ENCODE data around the gene WRAP73. TPM values are rescaled to one million over a fixed set of nuclear protein-coding genes. Genes with fewer than 3 reads are reported as not detected.

Gene WRAP73
- total and polyA plus RNA-seq, 12 donors, result 7.5 to 16.5 (median 10.3) TPM

DNA sequence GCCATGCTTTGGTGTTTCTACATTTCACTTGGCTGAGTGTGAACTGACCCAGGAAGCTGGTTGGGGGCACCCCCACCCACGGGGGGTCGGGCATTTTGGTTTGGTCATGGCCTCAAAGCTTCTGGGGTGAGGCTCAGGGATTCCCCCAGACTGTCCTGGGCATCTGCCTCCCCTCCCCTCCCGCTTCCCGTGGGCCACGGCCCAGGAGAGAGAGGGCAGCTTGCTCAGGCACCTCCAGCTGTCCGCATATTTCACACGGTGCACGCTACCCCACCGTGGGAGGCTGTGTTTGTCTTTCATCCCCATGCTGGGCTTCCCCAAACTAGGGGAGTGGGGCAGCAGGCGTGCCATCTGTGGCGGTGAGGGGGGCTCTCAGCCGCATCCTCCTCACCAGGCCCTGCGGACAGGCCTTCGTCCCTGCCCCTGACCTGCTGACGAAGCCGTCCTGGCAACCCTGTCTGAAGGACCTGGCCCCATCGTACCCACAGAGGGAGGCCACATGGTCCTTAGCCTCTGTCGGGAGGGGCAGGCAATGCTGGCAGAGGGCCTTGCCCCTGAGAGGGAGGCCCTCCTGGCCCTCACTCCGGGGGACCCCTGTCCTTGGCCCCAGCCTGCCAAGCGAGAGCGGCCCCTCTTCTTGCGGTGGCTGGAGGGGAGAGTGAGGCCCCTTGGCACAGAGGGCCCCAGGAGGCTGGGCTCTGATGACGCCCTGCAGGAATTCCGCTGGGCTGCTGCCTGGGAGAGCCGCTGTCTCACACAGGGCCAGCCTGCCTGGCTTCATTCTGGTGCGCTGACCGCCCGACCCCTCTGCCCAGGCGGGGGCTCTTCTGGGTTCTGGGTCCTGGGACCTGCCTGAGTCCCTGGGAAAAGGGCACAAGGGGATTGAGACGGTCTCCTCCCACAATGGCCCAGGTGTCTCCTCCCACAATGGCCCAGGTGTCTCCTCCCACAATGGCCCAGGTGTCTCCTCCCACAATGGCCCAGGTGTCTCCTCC is 24.5 kb upstream of the WRAP73 start:
- peak in 1 of 2 donors; percentile 5 for DNase-seq
- TF ChIP-seq, protein P1, sequence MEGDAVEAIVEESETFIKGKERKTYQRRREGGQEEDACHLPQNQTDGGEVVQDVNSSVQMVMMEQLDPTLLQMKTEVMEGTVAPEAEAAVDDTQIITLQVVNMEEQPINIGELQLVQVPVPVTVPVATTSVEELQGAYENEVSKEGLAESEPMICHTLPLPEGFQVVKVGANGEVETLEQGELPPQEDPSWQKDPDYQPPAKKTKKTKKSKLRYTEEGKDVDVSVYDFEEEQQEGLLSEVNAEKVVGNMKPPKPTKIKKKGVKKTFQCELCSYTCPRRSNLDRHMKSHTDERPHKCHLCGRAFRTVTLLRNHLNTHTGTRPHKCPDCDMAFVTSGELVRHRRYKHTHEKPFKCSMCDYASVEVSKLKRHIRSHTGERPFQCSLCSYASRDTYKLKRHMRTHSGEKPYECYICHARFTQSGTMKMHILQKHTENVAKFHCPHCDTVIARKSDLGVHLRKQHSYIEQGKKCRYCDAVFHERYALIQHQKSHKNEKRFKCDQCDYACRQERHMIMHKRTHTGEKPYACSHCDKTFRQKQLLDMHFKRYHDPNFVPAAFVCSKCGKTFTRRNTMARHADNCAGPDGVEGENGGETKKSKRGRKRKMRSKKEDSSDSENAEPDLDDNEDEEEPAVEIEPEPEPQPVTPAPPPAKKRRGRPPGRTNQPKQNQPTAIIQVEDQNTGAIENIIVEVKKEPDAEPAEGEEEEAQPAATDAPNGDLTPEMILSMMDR (IDR thresholded peaks at IDR 0.05), result no peak
- Histone ChIP-seq H3K9me3 (no peaks in the 10 kb centered on the region), H3K27me3 (peaks cover 0 to 26% (median 3%) of the 10 kb centered on the region in 7 donors), H3K27ac (no peak overlapping the region), H3K4me1 (peaks cover 0 to 26% (median 5%) of the 10 kb centered on the region in 9 donors), H3K4me3 (no peak overlapping the region), H3K36me3 (no peaks in the 10 kb centered on the region)
- intact Hi-C loops (cut with DNase I), result no loop called here
- WGBS, 2 donors, result 54 to 66% methylated on average over 30 of the region's 30 CpGs
- no peak for ATAC-seq

DNA sequence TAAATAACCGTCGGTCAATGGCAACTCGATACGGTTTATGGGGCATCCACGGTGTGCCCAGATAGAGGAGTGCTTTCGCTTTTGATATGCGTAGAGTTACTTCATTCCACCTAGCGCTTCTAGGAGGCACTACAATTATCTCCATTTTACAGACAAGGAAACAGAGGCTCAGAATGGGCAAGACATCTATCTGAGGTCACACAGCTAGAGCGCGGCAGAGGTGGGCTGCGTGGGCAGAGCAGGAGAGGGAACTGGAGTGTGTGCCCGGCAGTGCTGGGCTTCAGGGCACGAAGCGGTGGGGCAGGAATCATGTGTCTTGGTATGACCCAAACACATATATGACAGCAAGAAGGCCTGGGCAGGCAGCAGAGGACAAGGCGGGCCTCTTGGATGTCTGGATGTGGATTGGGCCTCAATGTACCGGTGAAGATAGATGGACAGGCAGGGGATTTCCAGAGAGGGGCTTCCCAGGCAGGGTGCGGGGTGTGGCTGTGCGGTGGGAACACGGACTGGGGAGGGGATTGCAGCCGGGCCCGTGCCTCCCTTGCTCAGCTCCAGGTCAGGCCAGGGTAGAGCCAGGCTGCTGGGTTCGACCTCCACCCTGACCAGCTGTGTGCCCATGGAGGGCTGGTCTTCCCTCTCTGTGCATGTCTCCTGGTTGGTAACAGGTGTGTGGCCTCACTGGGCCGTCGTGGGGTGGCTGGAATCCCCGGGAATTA is 23.6 kb upstream of the WRAP73 start:
- TF ChIP-seq, protein P1 (IDR thresholded peaks at IDR 0.05), result no peak
- Histone ChIP-seq H3K4me3 (no peak overlapping the region), H3K27ac (no peak overlapping the region), H3K36me3 (no peaks in the 10 kb centered on the region), H3K9me3 (no peaks in the 10 kb centered on the region), H3K27me3 (peaks cover 0 to 26% (median 3%) of the 10 kb centered on the region in 7 donors), H3K4me1 (peaks cover 0 to 31% (median 14%) of the 10 kb centered on the region in 9 donors)
- no peak for ATAC-seq
- DNase-seq, result peak in 1 of 2 donors; percentile 3
- intact Hi-C loops (cut with DNase I), result no loop called here
- WGBS, 2 donors, result 87 to 89% methylated on average over 25 of the region's 25 CpGs

DNA sequence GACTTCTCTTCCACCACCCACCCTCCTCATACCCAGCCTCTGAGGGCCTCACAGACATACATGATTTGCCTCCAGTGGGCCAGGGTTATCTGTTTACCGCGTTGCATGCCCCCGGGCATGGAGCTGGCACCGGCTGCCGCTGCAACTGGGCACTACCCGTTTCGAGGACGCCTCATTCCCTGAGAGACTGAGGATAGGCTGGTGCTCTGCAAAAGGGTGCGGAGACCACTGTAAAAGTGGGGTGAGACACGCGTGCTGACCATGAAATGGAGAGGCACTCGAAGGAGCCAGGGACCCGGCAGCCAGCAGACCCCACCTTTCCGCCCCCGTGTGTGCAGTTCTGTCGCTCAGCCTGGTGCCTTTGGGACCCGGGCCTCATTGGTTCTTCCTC is 23.1 kb upstream of the WRAP73 start:
- Histone ChIP-seq H3K4me3 (no peak overlapping the region), H3K27ac (no peak overlapping the region), H3K36me3 (no peaks in the 10 kb centered on the region), H3K4me1 (peaks cover 0 to 28% (median 12%) of the 10 kb centered on the region in 9 donors), H3K27me3 (peaks cover 0 to 26% (median 3%) of the 10 kb centered on the region in 7 donors), H3K9me3 (no peaks in the 10 kb centered on the region)
- TF ChIP-seq, protein P1 (IDR thresholded peaks at IDR 0.05), result no peak
- intact Hi-C loops (cut with DNase I), result no loop called here
- DNase-seq, result no peak
- ATAC-seq, result no peak
- WGBS, 2 donors, result 86 to 87% methylated on average over 17 of the region's 17 CpGs

DNA sequence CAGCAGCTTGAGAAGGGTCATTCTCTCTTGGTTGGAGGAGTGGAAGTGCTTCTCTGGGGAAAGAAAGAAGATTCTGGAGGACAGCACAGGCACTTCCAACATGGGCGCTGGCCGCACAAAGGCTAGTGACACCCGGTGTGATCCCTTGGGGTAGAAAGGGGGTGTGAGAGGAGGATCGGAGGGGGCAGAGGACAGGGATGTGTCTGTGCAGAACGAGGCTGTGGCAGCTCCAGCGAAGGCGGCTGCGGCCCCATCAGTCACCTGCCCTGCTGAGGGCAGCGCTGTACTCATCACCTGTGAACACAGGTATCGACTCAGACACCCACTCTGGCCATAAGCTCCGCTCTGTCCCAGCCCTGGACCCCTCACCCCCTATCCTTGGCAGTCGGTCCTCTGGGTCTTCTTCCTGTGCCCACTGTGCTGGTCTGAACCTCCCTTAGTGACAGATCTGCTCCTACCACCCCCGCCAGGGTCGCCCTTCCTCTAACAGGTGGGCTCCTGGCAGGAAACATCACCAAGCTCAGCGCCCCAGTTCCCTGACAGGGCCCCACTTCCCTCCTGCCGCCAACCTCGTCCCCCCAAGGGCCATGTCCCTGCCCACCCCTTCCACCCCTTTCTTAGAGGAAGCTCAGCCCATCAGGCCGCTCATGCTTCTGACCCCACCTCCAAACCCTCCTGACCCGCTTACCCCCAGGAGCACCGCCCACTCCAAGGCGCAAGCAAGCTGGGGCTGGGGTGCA is 22.5 kb upstream of the WRAP73 start:
- Histone ChIP-seq H3K27ac (no peak overlapping the region), H3K9me3 (no peaks in the 10 kb centered on the region), H3K27me3 (peaks cover 0 to 26% (median 3%) of the 10 kb centered on the region in 7 donors), H3K4me1 (peaks cover 0 to 22% (median 12%) of the 10 kb centered on the region in 9 donors), H3K4me3 (no peak overlapping the region), H3K36me3 (no peaks in the 10 kb centered on the region)
- intact Hi-C loops (cut with DNase I), result no loop called here
- WGBS, 2 donors, result 79 to 86% methylated on average over 21 of the region's 21 CpGs
- TF ChIP-seq, protein P1 (IDR thresholded peaks at IDR 0.05), result no peak
- ATAC-seq (no peak), DNase-seq (peak in 1 of 2 donors; percentile 4)
